SK-N-SH treated with all-trans-retinoic acid at 6 μM for 48 hours (cell line): ENCODE measurements around the gene RBFOX2.

Experiments
- ESRRG ChIP-seq: fragments of 250-450 bp; sonication (Bioruptor Pico); IDR thresholded peaks from 2 replicates; pipeline ENCODE4 v1.6.1; 2021; ENCODE audit warnings: mild to moderate bottlenecking
- PPARA ChIP-seq: fragments of 250-450 bp; sonication (Bioruptor Pico); IDR thresholded peaks from 2 replicates; pipeline ENCODE4 v1.5.0; 2020; ENCODE audit warnings: mild to moderate bottlenecking, borderline replicate concordance
- ZFP3 ChIP-seq: fragments of 250-450 bp; sonication (Bioruptor Pico); IDR thresholded peaks from 2 replicates; pipeline ENCODE4 v1.5.0; 2020; ENCODE audit warnings: mild to moderate bottlenecking, moderate library complexity

DNA sequence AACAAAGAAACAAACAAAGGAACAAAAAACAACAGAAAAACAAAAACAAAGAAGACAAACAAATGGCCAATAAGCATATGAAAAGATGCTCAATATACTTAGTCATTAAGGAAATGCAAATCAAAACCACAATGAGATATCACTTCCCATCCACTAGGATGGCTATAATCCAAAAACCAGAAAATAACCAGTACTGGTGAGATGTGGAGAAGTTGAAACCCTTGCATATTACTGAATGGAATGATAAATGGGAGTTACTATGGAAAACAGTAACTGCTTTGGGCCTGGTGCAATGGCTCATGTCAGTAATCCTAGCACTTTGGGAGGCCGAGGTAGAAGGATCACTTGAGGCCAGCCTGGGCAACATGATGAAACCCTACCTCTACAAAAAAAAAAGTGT is 44.9 kb upstream of the RBFOX2 start:
- no peak for TF ChIP-seq PPARA (CRISPR knock-in tag)
- no peak for TF ChIP-seq ESRRG (CRISPR knock-in tag)
- TF ChIP-seq ZFP3 (CRISPR knock-in tag): no peak
